Anterior cingulate cortex (tissue), 58 donors: Measurements from ENCODE around the gene SLC7A1.

Experiments used
- DNase-seq, 58 donors: peaks; one replicate each; lab custom pipeline; 2025; lab: John Stamatoyannopoulos, UW

Gene SLC7A1

GRCh38 chr13:29534083-29534482 is 61.4 kb downstream of the SLC7A1 start:
- no peak for DNase-seq

- DNase-seq = no peak
Measured at GRCh38 chr13:29532821-29533220, 62.7 kb downstream of the SLC7A1 start.

GRCh38 chr13:29532116-29532515 is 63.4 kb downstream of the SLC7A1 start:
- DNase-seq = no peak

- no peak for DNase-seq
Measured at GRCh38 chr13:29530901-29531300, 64.6 kb downstream of the SLC7A1 start.

- DNase-seq = no peak
Measured at GRCh38 chr13:29529754-29530153, 65.7 kb downstream of the SLC7A1 start.

- no peak for DNase-seq
Measured at GRCh38 chr13:29527916-29528315, 67.6 kb downstream of the SLC7A1 start.

GRCh38 chr13:29527511-29527910 is 68.0 kb downstream of the SLC7A1 start:
- DNase-seq = no peak

- no peak for DNase-seq
Measured at GRCh38 chr13:29526741-29527140, 68.7 kb downstream of the SLC7A1 start.

- DNase-seq = no peak
Measured at GRCh38 chr13:29525757-29526156, 69.7 kb downstream of the SLC7A1 start.

GRCh38 chr13:29524641-29525040 is 70.8 kb downstream of the SLC7A1 start:
- no peak for DNase-seq

GRCh38 chr13:29524176-29524575 is 71.3 kb downstream of the SLC7A1 start:
- DNase-seq = no peak

- no peak for DNase-seq
Measured at GRCh38 chr13:29523199-29523961, 72.1 kb downstream of the SLC7A1 start.

GRCh38 chr13:29522044-29522685 is 73.3 kb downstream of the SLC7A1 start:
- DNase-seq = no peak

- DNase-seq = no peak
Measured at GRCh38 chr13:29521336-29521735, 74.2 kb downstream of the SLC7A1 start.

GRCh38 chr13:29520671-29521070 is 74.8 kb downstream of the SLC7A1 start:
- DNase-seq = no peak

GRCh38 chr13:29519921-29520320 is 75.6 kb downstream of the SLC7A1 start:
- DNase-seq = no peak

GRCh38 chr13:29516880-29517279 is 78.6 kb downstream of the SLC7A1 start:
- no peak for DNase-seq

GRCh38 chr13:29516012-29516411 is 79.5 kb downstream of the SLC7A1 start:
- DNase-seq = no peak

- DNase-seq = no peak
Measured at GRCh38 chr13:29515372-29515771, 80.1 kb downstream of the SLC7A1 start.

- no peak for DNase-seq
Measured at GRCh38 chr13:29514720-29515310, 80.7 kb downstream of the SLC7A1 start.

GRCh38 chr13:29513981-29514719 is 81.3 kb downstream of the SLC7A1 start:
- no peak for DNase-seq
